RCC 7860 (cell line): ENCODE results near the gene PAX7.

Experiments used
- DNase-seq: peaks from one replicate; pipeline ENCODE4 v3.0.0-alpha.2; 2015; ENCODE audit warnings: low spot score
- FAIRE-seq: peaks from 2 replicates; lab custom pipeline; 2012; peaks lifted over from hg19 to GRCh38; lab: Jason Lieb, UNC

PAX7 gene

DNA sequence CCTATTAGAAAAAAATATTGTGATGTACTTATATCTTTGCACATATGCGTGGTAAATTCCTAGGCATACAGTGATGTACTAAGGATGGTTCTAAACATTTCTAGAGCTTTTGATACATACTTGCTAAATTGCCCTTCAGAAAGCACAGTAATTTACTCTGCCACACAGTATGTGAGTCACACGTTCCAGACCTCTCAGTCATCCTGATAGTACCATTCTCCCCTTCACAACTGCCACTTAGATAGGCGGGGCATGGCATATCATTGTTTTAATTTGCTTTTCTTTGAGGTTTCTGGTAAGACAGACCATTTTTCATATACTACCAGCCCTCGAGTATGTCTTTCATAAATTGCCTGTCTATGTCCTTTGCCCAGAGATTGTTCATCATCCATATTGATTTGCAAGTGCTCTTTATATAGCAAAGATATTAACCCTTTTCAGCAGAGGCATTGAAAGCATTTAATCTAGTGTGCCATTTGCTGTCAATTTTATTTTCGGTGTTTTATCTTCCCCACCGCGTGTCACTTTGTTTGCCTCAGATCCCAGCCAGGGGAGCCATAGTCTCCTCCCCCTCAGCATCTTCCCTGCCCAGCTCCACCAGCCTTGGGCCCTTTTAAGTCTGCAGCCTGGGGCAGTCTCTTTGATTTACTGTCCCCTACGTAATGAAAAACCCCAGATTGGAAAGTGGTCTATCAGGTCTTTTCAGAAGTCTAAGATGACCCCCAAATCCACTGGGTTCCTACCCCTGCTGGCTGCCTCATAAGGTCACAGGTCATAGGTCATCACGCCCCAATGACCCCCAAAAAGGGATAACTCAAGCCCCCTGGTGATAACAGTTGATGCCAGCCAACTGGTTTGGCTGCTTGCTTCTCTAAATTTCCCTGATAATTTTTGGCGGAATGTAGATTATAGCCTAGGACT is 11.8 kb upstream of the PAX7 start:
- DNase-seq: peak; percentile 81
- FAIRE-seq: peak; percentile 91

GRCh38 chr1:18619467-18619835 is 11.2 kb upstream of the PAX7 start:
- DNase-seq: no peak
- no peak for FAIRE-seq

DNA sequence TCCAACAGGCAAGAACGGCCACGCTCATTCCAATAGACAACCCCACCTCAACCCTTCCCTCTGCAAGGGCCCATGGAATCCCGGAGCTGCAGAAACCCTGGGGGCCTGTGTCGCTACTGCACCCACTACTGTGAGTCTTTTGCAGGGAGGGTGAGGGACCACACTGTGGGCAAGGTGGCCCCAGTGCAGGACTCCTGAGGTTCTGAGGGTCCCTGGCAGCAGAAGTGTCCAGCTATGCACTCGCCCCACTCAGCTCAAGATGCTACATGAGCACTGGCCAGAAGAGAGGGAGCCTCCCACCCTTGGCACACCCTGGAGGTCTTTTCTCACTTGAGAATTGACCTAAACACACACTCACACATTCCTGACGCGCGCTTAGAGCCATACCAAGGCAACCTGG is 2.1 kb upstream of the PAX7 start:
- DNase-seq: no peak
- no peak for FAIRE-seq

DNA sequence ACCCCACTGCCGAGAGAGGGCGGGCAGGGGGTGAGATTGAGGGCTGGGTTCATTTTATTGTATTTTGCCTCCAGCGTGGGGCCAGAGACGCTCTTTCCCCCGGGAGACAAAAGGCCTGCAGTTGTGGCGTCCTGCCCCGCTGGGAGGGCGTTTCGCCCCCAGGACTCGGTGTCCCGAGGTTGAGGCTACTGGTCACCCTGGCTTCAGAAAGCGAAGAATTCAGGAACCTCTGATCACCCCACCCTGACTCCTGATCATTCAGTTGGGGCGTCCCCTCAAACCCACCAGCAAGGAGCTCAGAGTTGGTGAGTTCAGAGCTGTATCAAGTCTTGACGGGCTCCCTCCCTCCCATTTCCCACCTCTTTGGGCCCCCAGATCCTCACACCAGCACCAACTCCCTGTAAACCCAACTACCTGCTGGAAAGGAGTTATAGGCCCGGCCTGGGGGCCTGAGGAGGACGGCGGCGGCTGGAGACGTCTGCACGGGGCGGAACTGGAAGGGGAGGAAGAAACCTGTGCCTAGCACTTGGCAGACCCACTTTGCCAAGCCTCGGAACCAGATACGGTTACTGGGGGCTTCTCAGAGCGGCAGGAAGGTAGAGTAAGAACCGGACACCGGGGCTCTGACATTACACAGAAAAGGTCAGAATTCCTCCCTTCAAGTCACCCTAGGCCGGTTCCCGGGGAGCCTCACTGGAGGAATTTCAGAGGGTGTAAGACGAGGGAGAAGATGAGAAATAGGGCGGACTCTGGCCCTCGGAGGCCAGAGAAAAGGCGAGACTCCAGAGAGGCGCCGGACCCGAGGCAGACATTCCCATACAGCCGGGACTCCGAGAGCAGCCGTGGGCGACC is 761 bp upstream of the PAX7 start:
- FAIRE-seq (no peak), DNase-seq (no peak)

DNA sequence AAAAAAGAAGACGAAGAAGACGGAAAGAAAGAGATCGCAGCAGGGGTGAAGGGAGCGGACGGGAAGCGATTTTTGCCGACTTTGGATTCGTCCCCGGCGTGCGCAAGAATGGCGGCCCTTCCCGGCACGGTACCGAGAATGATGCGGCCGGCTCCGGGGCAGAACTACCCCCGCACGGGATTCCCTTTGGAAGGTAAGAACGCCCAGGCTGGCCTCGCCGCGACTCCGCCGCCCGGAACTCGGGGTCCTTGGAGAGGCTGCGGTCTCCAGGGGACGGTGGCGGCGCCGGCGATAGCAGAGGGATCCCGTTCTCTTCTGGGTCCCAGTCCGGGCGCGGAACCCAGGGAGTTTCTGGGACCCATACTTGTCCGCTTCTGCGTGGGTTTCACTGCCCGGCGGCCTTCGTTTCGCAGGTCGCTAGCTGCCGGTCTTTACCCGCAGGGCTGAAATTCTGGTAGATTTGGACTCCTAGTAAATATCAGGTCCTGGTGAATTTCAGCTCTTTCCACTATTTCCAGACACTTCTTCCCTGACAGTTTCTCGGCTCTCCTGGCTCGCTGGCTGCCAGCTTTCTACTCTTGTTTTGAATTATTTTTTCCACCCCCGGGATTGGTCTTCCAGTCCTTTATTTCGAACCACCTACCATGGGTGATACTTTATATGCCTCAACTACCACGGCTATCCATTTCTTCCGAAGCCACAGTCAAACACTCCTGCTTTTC is 1.0 kb downstream of the PAX7 start:
- no peak for FAIRE-seq
- DNase-seq: no peak

- FAIRE-seq: no peak
These were observed 1.6 kb downstream of the PAX7 start for GRCh38 chr1:18632218-18632588.

DNA sequence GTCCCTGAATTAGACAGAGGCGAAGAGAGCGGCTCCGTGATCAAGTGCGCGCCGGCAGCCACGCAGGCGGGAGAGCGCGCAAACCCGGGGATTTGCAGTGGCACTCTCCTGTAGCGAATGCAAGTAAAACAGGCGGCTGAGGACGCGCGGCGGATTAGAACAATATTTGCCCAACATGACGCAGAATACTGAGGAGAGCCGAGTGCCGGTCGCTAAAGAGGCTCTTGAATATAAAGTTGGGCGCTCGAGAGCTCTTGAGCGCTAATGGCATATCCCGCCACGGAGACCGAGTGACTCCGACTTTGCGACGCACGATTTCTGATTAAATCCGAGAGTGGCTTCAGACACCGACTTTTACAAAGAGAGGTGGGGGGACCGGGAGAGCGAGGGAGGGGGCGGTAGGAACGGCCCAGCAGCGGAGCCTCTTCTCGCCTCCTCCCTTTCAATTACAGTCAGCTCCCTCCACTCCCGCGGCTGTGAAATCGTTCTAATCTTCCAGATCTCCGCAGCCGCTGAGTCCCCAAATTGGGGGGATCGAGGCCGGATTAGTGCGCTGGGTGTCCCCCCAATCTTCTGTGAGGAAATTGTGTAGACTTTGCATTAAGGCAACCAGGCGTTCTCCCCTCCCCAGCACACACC is 2.3 kb downstream of the PAX7 start:
- DNase-seq (no peak), FAIRE-seq (no peak)

More at GRCh38 chr1:18632218-18632588, 1.6 kb downstream of the PAX7 start:
- DNase-seq: no peak

GRCh38 chr1:18633422-18634155 is 2.9 kb downstream of the PAX7 start:
- FAIRE-seq (no peak), DNase-seq (no peak)

DNA sequence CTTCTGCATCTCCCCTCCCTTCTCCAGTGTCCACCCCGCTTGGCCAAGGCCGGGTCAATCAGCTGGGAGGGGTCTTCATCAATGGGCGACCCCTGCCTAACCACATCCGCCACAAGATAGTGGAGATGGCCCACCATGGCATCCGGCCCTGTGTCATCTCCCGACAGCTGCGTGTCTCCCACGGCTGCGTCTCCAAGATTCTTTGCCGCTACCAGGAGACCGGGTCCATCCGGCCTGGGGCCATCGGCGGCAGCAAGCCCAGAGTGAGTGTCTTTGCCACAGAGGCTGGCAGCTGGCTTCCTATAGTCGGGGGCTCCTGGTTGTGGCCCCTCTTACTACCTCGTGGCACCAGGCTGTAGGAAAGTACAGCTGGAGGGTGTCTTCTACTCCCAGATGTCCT is 3.6 kb downstream of the PAX7 start:
- DNase-seq (no peak), FAIRE-seq (no peak)

DNA sequence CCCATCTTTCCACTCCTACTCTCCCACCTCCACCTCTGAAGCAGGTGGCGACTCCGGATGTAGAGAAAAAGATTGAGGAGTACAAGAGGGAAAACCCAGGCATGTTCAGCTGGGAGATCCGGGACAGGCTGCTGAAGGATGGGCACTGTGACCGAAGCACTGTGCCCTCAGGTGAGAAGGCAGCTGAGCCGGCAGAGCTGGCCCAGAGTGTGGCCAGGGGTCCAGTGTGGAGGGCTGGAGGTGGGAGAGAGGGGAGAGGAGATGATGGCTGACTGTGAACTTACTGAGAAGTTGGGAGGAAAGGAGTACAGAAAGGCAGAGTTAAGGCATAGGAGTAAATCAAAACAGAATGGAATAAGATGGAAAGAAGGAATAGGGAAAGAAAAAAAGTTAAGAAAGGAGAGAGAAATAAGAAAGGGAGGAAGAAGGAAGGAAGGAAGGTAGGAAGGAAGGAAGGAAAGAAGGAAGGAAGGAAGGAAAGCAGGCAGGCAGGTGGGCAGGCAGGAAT is 4.5 kb downstream of the PAX7 start:
- DNase-seq (no peak), FAIRE-seq (no peak)

GRCh38 chr1:18635891-18636595 is 5.4 kb downstream of the PAX7 start:
- DNase-seq: no peak
- no peak for FAIRE-seq

- no peak for FAIRE-seq
- DNase-seq: no peak
These were observed 6.2 kb downstream of the PAX7 start for GRCh38 chr1:18636596-18637508.

DNA sequence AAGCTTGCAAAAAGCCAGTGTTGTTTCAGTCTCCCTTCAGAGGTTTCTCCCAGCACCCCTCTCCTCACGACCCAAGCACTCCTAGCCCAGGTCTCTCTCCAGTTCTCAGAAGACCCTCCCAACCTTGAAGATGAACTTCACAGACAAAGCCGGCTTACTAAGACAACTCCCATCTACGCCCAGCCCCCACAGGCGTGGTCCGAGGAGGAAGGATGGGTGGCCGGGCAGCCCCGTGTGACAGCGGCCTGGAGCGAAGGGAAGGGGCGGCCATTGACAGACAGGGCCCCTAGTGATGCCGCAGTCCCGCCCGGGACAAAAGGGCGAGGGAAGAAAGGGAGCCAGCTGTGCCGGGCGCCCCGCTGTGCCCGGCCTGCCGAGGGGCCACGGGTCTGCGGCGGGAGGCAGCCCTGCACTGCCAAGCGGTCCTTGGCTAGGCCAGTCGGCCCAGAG is 6.9 kb downstream of the PAX7 start:
- FAIRE-seq (no peak), DNase-seq (no peak)

GRCh38 chr1:18637962-18638834 is 7.6 kb downstream of the PAX7 start:
- no peak for FAIRE-seq
- no peak for DNase-seq

GRCh38 chr1:18638835-18639364 is 8.3 kb downstream of the PAX7 start:
- FAIRE-seq (no peak), DNase-seq (no peak)

DNA sequence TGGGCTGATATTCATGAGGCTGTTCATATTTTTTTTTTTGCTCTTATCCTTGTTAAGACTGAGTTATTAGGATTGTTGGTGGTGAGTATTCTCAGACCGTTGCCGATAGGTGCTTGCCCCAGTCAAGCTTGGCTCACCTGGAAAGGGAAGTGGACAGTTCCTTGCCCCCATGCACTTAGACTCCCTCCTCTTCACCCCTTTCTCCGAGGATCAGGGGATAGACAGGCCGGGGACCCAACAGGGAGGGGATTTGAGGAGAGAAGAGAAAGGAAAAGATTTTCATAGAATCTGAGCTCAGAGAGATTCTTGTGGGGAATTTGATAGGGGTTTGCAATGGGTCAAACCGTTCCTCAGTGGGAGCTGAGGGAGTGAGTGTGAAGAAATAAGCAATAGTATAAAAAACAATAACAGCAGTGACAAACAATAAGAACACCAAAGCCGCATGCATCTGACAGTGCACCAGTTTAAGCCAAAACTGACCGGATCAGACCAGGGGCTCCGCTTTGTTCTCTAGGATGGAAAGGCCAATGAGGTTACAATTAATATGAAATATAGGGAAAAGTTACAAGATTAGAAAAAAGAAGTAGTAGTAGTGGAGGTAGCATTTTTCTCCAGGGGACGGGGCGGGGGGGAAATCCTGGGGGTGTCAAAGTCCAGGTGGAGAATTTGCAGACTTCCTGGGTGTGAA is 8.9 kb downstream of the PAX7 start:
- no peak for DNase-seq
- FAIRE-seq: no peak
